ENCODE results near the gene RNF145. TPM values are rescaled to one million over a fixed set of nuclear protein-coding genes. Genes with fewer than 3 reads are reported as not detected.

The RNF145 gene
- total RNA-seq, 1 experiment from 2014 or later, result 193 TPM

- no peak for DNase-seq
- intact Hi-C loops (cut with micrococcal nuclease; ENCODE audit: unreplicated experiment), result no loop called here
- Mint-ChIP-seq H3K4me3 (ENCODE audit: low read depth, unreplicated experiment) (no peak overlapping the region), H3K36me3 (ENCODE audit: insufficient read depth, unreplicated experiment) (peaks cover 64% of the 10 kb centered on the region), H3K27me3 (ENCODE audit: unreplicated experiment) (no peaks in the 10 kb centered on the region), H3K27ac (ENCODE audit: unreplicated experiment) (peak overlapping the region; percentile 85), H3K9me3 (ENCODE audit: low read depth, unreplicated experiment) (no peaks in the 10 kb centered on the region), H3K4me1 (ENCODE audit: low read depth, unreplicated experiment) (peaks cover 69% of the 10 kb centered on the region)
- CTCF ChIA-PET, result interaction anchor here (1.3 kb wide), 1 partner anchor 27 kb away, joined by 3 read pairs; no protein-coding TSS in a partner anchor
- no TSS peak for BruUV-seq (replicated peaks)
- TF ChIP-seq, protein P1, sequence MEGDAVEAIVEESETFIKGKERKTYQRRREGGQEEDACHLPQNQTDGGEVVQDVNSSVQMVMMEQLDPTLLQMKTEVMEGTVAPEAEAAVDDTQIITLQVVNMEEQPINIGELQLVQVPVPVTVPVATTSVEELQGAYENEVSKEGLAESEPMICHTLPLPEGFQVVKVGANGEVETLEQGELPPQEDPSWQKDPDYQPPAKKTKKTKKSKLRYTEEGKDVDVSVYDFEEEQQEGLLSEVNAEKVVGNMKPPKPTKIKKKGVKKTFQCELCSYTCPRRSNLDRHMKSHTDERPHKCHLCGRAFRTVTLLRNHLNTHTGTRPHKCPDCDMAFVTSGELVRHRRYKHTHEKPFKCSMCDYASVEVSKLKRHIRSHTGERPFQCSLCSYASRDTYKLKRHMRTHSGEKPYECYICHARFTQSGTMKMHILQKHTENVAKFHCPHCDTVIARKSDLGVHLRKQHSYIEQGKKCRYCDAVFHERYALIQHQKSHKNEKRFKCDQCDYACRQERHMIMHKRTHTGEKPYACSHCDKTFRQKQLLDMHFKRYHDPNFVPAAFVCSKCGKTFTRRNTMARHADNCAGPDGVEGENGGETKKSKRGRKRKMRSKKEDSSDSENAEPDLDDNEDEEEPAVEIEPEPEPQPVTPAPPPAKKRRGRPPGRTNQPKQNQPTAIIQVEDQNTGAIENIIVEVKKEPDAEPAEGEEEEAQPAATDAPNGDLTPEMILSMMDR (IDR thresholded peaks at IDR 0.05; ENCODE audit: unreplicated experiment), result no peak
These were observed 25.1 kb downstream of the RNF145 start for GRCh38 chr5:159184236-159184635.

DNA sequence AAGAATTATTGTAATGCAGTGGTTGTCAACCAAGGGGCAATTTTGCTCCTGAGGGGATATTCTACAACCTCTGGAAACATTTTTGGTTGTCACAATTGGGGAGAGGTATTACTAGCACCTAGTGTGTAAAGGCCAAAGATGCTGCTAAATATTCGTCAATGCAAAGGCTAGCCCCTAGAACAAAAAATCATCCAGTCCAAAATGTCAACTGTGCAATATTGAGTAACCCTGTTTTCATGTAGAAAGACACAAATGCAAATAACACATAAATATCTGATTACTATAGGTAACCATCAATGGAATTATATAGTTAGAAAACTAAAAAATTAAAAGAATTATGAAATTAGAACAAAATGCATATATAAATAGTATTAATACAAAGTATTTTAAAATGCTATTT lies 26.1 kb downstream of the RNF145 start:
- Mint-ChIP-seq H3K27me3 (ENCODE audit: unreplicated experiment) (no peaks in the 10 kb centered on the region), H3K9me3 (ENCODE audit: low read depth, unreplicated experiment) (no peaks in the 10 kb centered on the region), H3K36me3 (ENCODE audit: insufficient read depth, unreplicated experiment) (peaks cover 72% of the 10 kb centered on the region), H3K4me1 (ENCODE audit: low read depth, unreplicated experiment) (peaks cover 69% of the 10 kb centered on the region), H3K4me3 (ENCODE audit: low read depth, unreplicated experiment) (no peak overlapping the region), H3K27ac (ENCODE audit: unreplicated experiment) (peak overlapping the region; percentile 84)
- DNase-seq, result no peak
- CTCF ChIA-PET, result no interaction called here
- TF ChIP-seq, protein P1 (IDR thresholded peaks at IDR 0.05; ENCODE audit: unreplicated experiment), result no peak
- intact Hi-C loops (cut with micrococcal nuclease; ENCODE audit: unreplicated experiment), result no loop called here
- BruUV-seq (replicated peaks), result no TSS peak

DNA sequence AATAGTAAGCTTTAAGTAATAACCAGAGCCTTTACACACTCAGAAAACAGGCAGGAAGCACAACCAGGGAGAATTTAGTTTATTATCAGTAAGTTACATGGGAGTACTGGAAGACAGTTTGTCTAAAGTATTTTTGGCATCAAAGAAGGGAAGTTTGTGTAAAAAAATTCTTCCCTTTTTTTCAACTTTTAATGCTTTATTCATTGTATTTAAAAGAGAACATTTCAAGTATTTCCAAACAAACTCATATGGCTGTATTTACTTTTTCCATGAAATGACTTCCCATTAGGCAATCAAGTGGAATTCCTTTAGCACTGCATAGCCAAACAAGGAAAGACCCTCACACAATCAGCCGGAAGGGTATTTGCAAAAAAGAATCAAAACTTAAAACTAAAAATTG lies 26.7 kb downstream of the RNF145 start:
- TF ChIP-seq, protein P1 (IDR thresholded peaks at IDR 0.05; ENCODE audit: unreplicated experiment), result no peak

DNA sequence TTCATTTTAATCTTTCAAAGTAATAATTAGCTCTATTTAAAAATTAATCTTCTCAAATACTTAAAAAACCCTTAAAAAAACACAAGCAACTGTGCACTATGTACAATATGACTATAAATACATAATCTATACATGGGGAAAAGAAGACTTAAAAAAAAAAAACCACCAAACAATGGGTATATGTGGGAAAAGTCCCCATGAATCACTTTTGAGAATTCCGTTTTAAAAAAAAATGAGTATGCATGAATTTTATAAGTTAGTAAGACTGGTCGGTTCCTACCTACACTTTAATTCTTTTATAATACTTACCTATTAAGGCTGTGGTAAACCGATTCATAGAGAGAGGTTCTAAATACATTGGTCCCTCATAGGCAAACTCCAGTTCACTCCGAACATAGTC lies 27.7 kb downstream of the RNF145 start:
- Mint-ChIP-seq H3K9me3 (ENCODE audit: low read depth, unreplicated experiment) (no peaks in the 10 kb centered on the region), H3K27me3 (ENCODE audit: unreplicated experiment) (no peaks in the 10 kb centered on the region), H3K27ac (ENCODE audit: unreplicated experiment) (peak overlapping the region; percentile 98), H3K36me3 (ENCODE audit: insufficient read depth, unreplicated experiment) (peaks cover 73% of the 10 kb centered on the region), H3K4me1 (ENCODE audit: low read depth, unreplicated experiment) (peaks cover 72% of the 10 kb centered on the region), H3K4me3 (ENCODE audit: low read depth, unreplicated experiment) (no peak overlapping the region)
- intact Hi-C loops (cut with micrococcal nuclease; ENCODE audit: unreplicated experiment), result no loop called here
- BruUV-seq (replicated peaks), result no TSS peak
- CTCF ChIA-PET, result interaction anchor here (0.8 to 1.3 kb wide), 2 partner anchors 27 kb away, joined by 4 read pairs; no protein-coding TSS in a partner anchor
- no peak for DNase-seq
- TF ChIP-seq, protein P1 (IDR thresholded peaks at IDR 0.05; ENCODE audit: unreplicated experiment), result no peak

More for the DNA sequence above, 26.7 kb downstream of the RNF145 start:
- Mint-ChIP-seq H3K9me3 (ENCODE audit: low read depth, unreplicated experiment) (no peaks in the 10 kb centered on the region), H3K4me1 (ENCODE audit: low read depth, unreplicated experiment) (peaks cover 65% of the 10 kb centered on the region), H3K4me3 (ENCODE audit: low read depth, unreplicated experiment) (no peak overlapping the region), H3K27ac (ENCODE audit: unreplicated experiment) (peak overlapping the region; percentile 84), H3K27me3 (ENCODE audit: unreplicated experiment) (no peaks in the 10 kb centered on the region), H3K36me3 (ENCODE audit: insufficient read depth, unreplicated experiment) (peaks cover 69% of the 10 kb centered on the region)
- intact Hi-C loops (cut with micrococcal nuclease; ENCODE audit: unreplicated experiment), result no loop called here
- no peak for DNase-seq
- CTCF ChIA-PET, result interaction anchor here (1.3 kb wide), 1 partner anchor 26 kb away, joined by 4 read pairs; no protein-coding TSS in a partner anchor
- no TSS peak for BruUV-seq (replicated peaks)

Measured in Calu3 (cell line).